ENCODE data around the gene MYO1B. TPM values are rescaled to one million over a fixed set of nuclear protein-coding genes. Genes with fewer than 3 reads are reported as not detected.

The MYO1B gene
- total RNA-seq, 1 donor from 2014 or later = 16.4 TPM

- H3K27me3 Mint-ChIP-seq = no peaks in the 10 kb centered on the region
- no peaks in the 10 kb centered on the region for H3K4me1 Mint-ChIP-seq
- no peak for DNase-seq
- H3K27ac Mint-ChIP-seq = no peak overlapping the region
- H3K9me3 Mint-ChIP-seq = no peaks in the 10 kb centered on the region
- intact Hi-C loops (cut with micrococcal nuclease) = no loop called here
- no peak overlapping the region for H3K4me3 Mint-ChIP-seq
- peaks cover 2% of the 10 kb centered on the region for H3K36me3 Mint-ChIP-seq (ENCODE audit: low read depth)
These were observed 117.6 kb downstream of the MYO1B start for GRCh38 chr2:191362841-191363240.

- no peak for DNase-seq
- no peaks in the 10 kb centered on the region for H3K27me3 Mint-ChIP-seq
- intact Hi-C loops (cut with micrococcal nuclease) = no loop called here
- H3K27ac Mint-ChIP-seq = no peak overlapping the region
- no peaks in the 10 kb centered on the region for H3K4me1 Mint-ChIP-seq
- H3K9me3 Mint-ChIP-seq = no peaks in the 10 kb centered on the region
- no peak overlapping the region for H3K4me3 Mint-ChIP-seq
- peaks cover 2% of the 10 kb centered on the region for H3K36me3 Mint-ChIP-seq (ENCODE audit: low read depth)
These were observed 118.1 kb downstream of the MYO1B start for GRCh38 chr2:191363267-191363666.

- H3K4me1 Mint-ChIP-seq = no peaks in the 10 kb centered on the region
- no peaks in the 10 kb centered on the region for H3K27me3 Mint-ChIP-seq
- no peak for DNase-seq
- intact Hi-C loops (cut with micrococcal nuclease) = loop anchor here (5.0 kb wide), 1 partner anchor 198 kb away; no protein-coding TSS in a partner anchor
- H3K9me3 Mint-ChIP-seq = no peaks in the 10 kb centered on the region
- H3K4me3 Mint-ChIP-seq = no peak overlapping the region
- H3K36me3 Mint-ChIP-seq (ENCODE audit: low read depth) = peaks cover 2% of the 10 kb centered on the region
- no peak overlapping the region for H3K27ac Mint-ChIP-seq
These were observed 119.9 kb downstream of the MYO1B start for GRCh38 chr2:191365089-191365488.

- Mint-ChIP-seq H3K36me3 (ENCODE audit: low read depth) (peaks cover 2% of the 10 kb centered on the region), H3K9me3 (no peaks in the 10 kb centered on the region), H3K27ac (no peak overlapping the region), H3K27me3 (no peaks in the 10 kb centered on the region), H3K4me3 (no peak overlapping the region), H3K4me1 (no peaks in the 10 kb centered on the region)
- DNase-seq = no peak
- intact Hi-C loops (cut with micrococcal nuclease) = loop anchor here (5.0 kb wide), 1 partner anchor 199 kb away; no protein-coding TSS in a partner anchor
These were observed 121.0 kb downstream of the MYO1B start for GRCh38 chr2:191366199-191366598.

- peaks cover 2% of the 10 kb centered on the region for H3K36me3 Mint-ChIP-seq (ENCODE audit: low read depth)
- intact Hi-C loops (cut with micrococcal nuclease) = loop anchor here (5.0 kb wide), 1 partner anchor 202 kb away; no protein-coding TSS in a partner anchor
These were observed 123.8 kb downstream of the MYO1B start for GRCh38 chr2:191369034-191369433.

GRCh38 chr2:191374366-191374765, 129.2 kb downstream of the MYO1B start:
- Mint-ChIP-seq H3K4me1 (peaks cover 13% of the 10 kb centered on the region), H3K36me3 (ENCODE audit: low read depth) (peaks cover 2% of the 10 kb centered on the region), H3K4me3 (no peak overlapping the region), H3K27me3 (no peaks in the 10 kb centered on the region), H3K27ac (no peak overlapping the region), H3K9me3 (no peaks in the 10 kb centered on the region)
- no peak for DNase-seq
- intact Hi-C loops (cut with micrococcal nuclease) = loop anchor here (10.0 kb wide), 1 partner anchor 130 kb away; the partner anchor contains the start of gene MYO1B

More at GRCh38 chr2:191369034-191369433, 123.8 kb downstream of the MYO1B start:
- Mint-ChIP-seq H3K4me3 (no peak overlapping the region), H3K27me3 (no peaks in the 10 kb centered on the region), H3K27ac (no peak overlapping the region), H3K9me3 (no peaks in the 10 kb centered on the region), H3K4me1 (no peaks in the 10 kb centered on the region)
- DNase-seq = no peak

- no peak overlapping the region for H3K4me3 Mint-ChIP-seq
- no peak overlapping the region for H3K27ac Mint-ChIP-seq
- H3K4me1 Mint-ChIP-seq = peaks cover 14% of the 10 kb centered on the region
- no peak for DNase-seq
- H3K27me3 Mint-ChIP-seq = no peaks in the 10 kb centered on the region
- H3K36me3 Mint-ChIP-seq (ENCODE audit: low read depth) = peaks cover 2% of the 10 kb centered on the region
- intact Hi-C loops (cut with micrococcal nuclease) = loop anchor here (10.0 kb wide), 1 partner anchor 130 kb away; the partner anchor contains the start of gene MYO1B
- no peaks in the 10 kb centered on the region for H3K9me3 Mint-ChIP-seq
These were observed 129.7 kb downstream of the MYO1B start for GRCh38 chr2:191374939-191375338.

GRCh38 chr2:191376981-191377629, 131.9 kb downstream of the MYO1B start:
- Mint-ChIP-seq H3K4me3 (no peak overlapping the region), H3K36me3 (ENCODE audit: low read depth) (peaks cover 2% of the 10 kb centered on the region), H3K4me1 (peaks cover 14% of the 10 kb centered on the region), H3K27ac (no peak overlapping the region), H3K27me3 (no peaks in the 10 kb centered on the region), H3K9me3 (no peaks in the 10 kb centered on the region)
- intact Hi-C loops (cut with micrococcal nuclease) = loop anchor here (10.0 kb wide), 1 partner anchor 132 kb away; the partner anchor contains the start of gene MYO1B
- no peak for DNase-seq

- DNase-seq = no peak
- Mint-ChIP-seq H3K4me3 (no peak overlapping the region), H3K27me3 (no peaks in the 10 kb centered on the region), H3K36me3 (ENCODE audit: low read depth) (peaks cover 2% of the 10 kb centered on the region), H3K27ac (no peak overlapping the region), H3K4me1 (peaks cover 14% of the 10 kb centered on the region), H3K9me3 (no peaks in the 10 kb centered on the region)
- intact Hi-C loops (cut with micrococcal nuclease) = loop anchor here (10.0 kb wide), 1 partner anchor 135 kb away; the partner anchor contains the start of gene MYO1B
These were observed 134.2 kb downstream of the MYO1B start for GRCh38 chr2:191379375-191379774.

GRCh38 chr2:191382801-191383200, 137.6 kb downstream of the MYO1B start:
- H3K27ac Mint-ChIP-seq = no peak overlapping the region
- peaks cover 6% of the 10 kb centered on the region for H3K36me3 Mint-ChIP-seq (ENCODE audit: low read depth)
- H3K4me3 Mint-ChIP-seq = no peak overlapping the region
- no peak for DNase-seq
- intact Hi-C loops (cut with micrococcal nuclease) = loop anchor here (10.0 kb wide), 1 partner anchor 328 kb away; no protein-coding TSS in a partner anchor
- no peaks in the 10 kb centered on the region for H3K27me3 Mint-ChIP-seq
- peaks cover 13% of the 10 kb centered on the region for H3K4me1 Mint-ChIP-seq
- H3K9me3 Mint-ChIP-seq = no peaks in the 10 kb centered on the region

- intact Hi-C loops (cut with micrococcal nuclease) = loop anchor here (10.0 kb wide), 1 partner anchor 329 kb away; no protein-coding TSS in a partner anchor
- H3K4me3 Mint-ChIP-seq = no peak overlapping the region
- no peak overlapping the region for H3K27ac Mint-ChIP-seq
- peaks cover 4% of the 10 kb centered on the region for H3K36me3 Mint-ChIP-seq (ENCODE audit: low read depth)
- H3K4me1 Mint-ChIP-seq = peaks cover 9% of the 10 kb centered on the region
- H3K27me3 Mint-ChIP-seq = no peaks in the 10 kb centered on the region
- DNase-seq = no peak
- no peaks in the 10 kb centered on the region for H3K9me3 Mint-ChIP-seq
These were observed 138.3 kb downstream of the MYO1B start for GRCh38 chr2:191383486-191383885.

- no peaks in the 10 kb centered on the region for H3K9me3 Mint-ChIP-seq
- no peak overlapping the region for H3K4me3 Mint-ChIP-seq
- no peaks in the 10 kb centered on the region for H3K27me3 Mint-ChIP-seq
- intact Hi-C loops (cut with micrococcal nuclease) = loop anchor here (5.0 to 10.0 kb wide), 2 partner anchors 213 to 330 kb away; no protein-coding TSS in a partner anchor
- no peak for DNase-seq
- no peak overlapping the region for H3K27ac Mint-ChIP-seq
- peaks cover 4% of the 10 kb centered on the region for H3K36me3 Mint-ChIP-seq (ENCODE audit: low read depth)
- peaks cover 8% of the 10 kb centered on the region for H3K4me1 Mint-ChIP-seq
These were observed 139.6 kb downstream of the MYO1B start for GRCh38 chr2:191384829-191385228.

- Mint-ChIP-seq H3K4me1 (peaks cover 8% of the 10 kb centered on the region), H3K36me3 (ENCODE audit: low read depth) (peaks cover 4% of the 10 kb centered on the region), H3K27ac (no peak overlapping the region), H3K4me3 (no peak overlapping the region), H3K27me3 (no peaks in the 10 kb centered on the region), H3K9me3 (no peaks in the 10 kb centered on the region)
- DNase-seq = no peak
- intact Hi-C loops (cut with micrococcal nuclease) = loop anchor here (5.0 to 10.0 kb wide), 2 partner anchors 213 to 331 kb away; no protein-coding TSS in a partner anchor
These were observed 140.4 kb downstream of the MYO1B start for GRCh38 chr2:191385416-191386160.

All from activated CD4-positive, alpha-beta T cell treated with anti-CD3 and anti-CD28 coated beads, Interleukin-2, amount 10 ng/mL, durations not matched to agents 24 days and 14 days (primary cell).